GM12864 (cell line): ENCODE results near the gene SPSB1.

Experiments used
- DNase-seq: peaks from one replicate; pipeline ENCODE4 v3.0.0-alpha.2; 2011; ENCODE audit warnings: low read depth
- H3K4me3 ChIP-seq: 2 replicates; pipeline ENCODE4 v1.5.1; 2011; ENCODE audit warnings: mild to moderate bottlenecking, low read depth, low read length, control low read depth
- CTCF ChIP-seq: IDR thresholded peaks from 2 replicates; pipeline ENCODE4 v1.5.1; 2011; ENCODE audit warnings: low read depth, mild to moderate bottlenecking, moderate library complexity, low read length, control low read depth, inconsistent platforms; ENCODE audit errors: missing control alignments

SPSB1 gene

GRCh38 chr1:9391620-9392019 is 98.9 kb downstream of the SPSB1 start:
- TF ChIP-seq CTCF = no peak
- no peak overlapping the region for H3K4me3 ChIP-seq
- no peak for DNase-seq

GRCh38 chr1:9394010-9394409 is 101.3 kb downstream of the SPSB1 start:
- TF ChIP-seq CTCF = no peak
- no peak overlapping the region for H3K4me3 ChIP-seq
- DNase-seq = no peak

- H3K4me3 ChIP-seq = no peak overlapping the region
- no peak for DNase-seq
- TF ChIP-seq CTCF = no peak
Measured at GRCh38 chr1:9395018-9395417, 102.3 kb downstream of the SPSB1 start.

- no peak for DNase-seq
- TF ChIP-seq CTCF = no peak
- H3K4me3 ChIP-seq = no peak overlapping the region
Measured at GRCh38 chr1:9397047-9397446, 104.4 kb downstream of the SPSB1 start.

- no peak overlapping the region for H3K4me3 ChIP-seq
- no peak for DNase-seq
- no peak for TF ChIP-seq CTCF
Measured at GRCh38 chr1:9397997-9398526, 105.4 kb downstream of the SPSB1 start.

- DNase-seq = no peak
- H3K4me3 ChIP-seq = no peak overlapping the region
- TF ChIP-seq CTCF = no peak
Measured at GRCh38 chr1:9399510-9400424, 107.1 kb downstream of the SPSB1 start.
